HCT116 (cell line): ENCODE results near the gene MYO3B.

ENCODE experiments used
- CBX3 ChIP-seq: IDR thresholded peaks from 2 replicates; pipeline ENCODE4 v1.6.1; 2012; ENCODE audit warnings: low read depth
- CEBPB ChIP-seq: IDR thresholded peaks from 2 replicates; pipeline ENCODE4 v1.6.1; 2012; ENCODE audit warnings: low read depth
- CTCF ChIP-seq, 3 experiments: fragments of 200-600 bp in 1 of 3; sonication (generic) in 1 of 3; IDR thresholded peaks in 2 of 3; conservative IDR thresholded peaks in 1 of 3; 2 replicates each; pipeline ENCODE4 v1.5.1; 2012 to 2017; ENCODE audit warnings: low read depth in 2 of 3, low read length in 2 of 3, antibody characterized with exemption in 1 of 3, borderline replicate concordance in 1 of 3, control low read depth in 1 of 3, mild to moderate bottlenecking in 1 of 3, mixed read lengths in 1 of 3, mixed run types in 1 of 3, moderate library complexity in 1 of 3; ENCODE audit not compliant: insufficient read depth in 1 of 3
- EZH2 ChIP-seq: fragments of 200-600 bp; sonication (generic); IDR thresholded peaks from 2 replicates; pipeline ENCODE4 v1.6.1; 2017; ENCODE audit warnings: antibody characterized with exemption, mixed run types
- POLR2A ChIP-seq: IDR thresholded peaks from 2 replicates; pipeline ENCODE4 v1.7.0; 2011; ENCODE audit warnings: borderline replicate concordance; ENCODE audit not compliant: insufficient read depth, insufficient read length; ENCODE audit errors: extremely low read depth
- POLR2AphosphoS5 ChIP-seq: IDR thresholded peaks from 2 replicates; pipeline ENCODE4 v1.6.1; 2011; ENCODE audit warnings: mild to moderate bottlenecking, low read depth, low read length, moderate library complexity
- RAD21 ChIP-seq: IDR thresholded peaks from 2 replicates; pipeline ENCODE4 v1.6.1; 2012; ENCODE audit warnings: low read depth, mild to moderate bottlenecking
- REST ChIP-seq: IDR thresholded peaks from 2 replicates; pipeline ENCODE4 v1.6.1; 2012; ENCODE audit warnings: low read depth
- SIN3A ChIP-seq: IDR thresholded peaks from 2 replicates; pipeline ENCODE4 v1.6.1; 2012; ENCODE audit warnings: low read depth
- SP1 ChIP-seq: IDR thresholded peaks from 2 replicates; pipeline ENCODE4 v1.6.1; 2012; ENCODE audit warnings: low read depth
- ZBTB33 ChIP-seq: IDR thresholded peaks from 2 replicates; pipeline ENCODE4 v1.6.1; 2011; ENCODE audit warnings: mild to moderate bottlenecking, low read length, moderate library complexity; ENCODE audit not compliant: insufficient replicate concordance; ENCODE audit errors: extremely low read depth
- ZNF274 ChIP-seq: fragments of 200-500 bp; sonication (Bioruptor generic); IDR thresholded peaks from 2 replicates; pipeline ENCODE4 v1.6.1; 2014; ENCODE audit warnings: mild to moderate bottlenecking, low read depth, low read length, inconsistent platforms

GRCh38 chr2:170222842-170223241 is 44.9 kb downstream of the MYO3B start:
- TF ChIP-seq POLR2A (no peak), CTCF (IDR thresholded peaks at IDR 0.05 in 2 of 3, conservative IDR thresholded peaks at IDR 0.05 in 1 of 3; ENCODE audit: borderline replicate concordance in 1 of 3, insufficient read depth in 1 of 3, low read depth in 2 of 3, low read length in 2 of 3) (no peak), EZH2 (no peak), ZBTB33 (no peak), CEBPB (no peak), SIN3A (no peak), RAD21 (no peak), POLR2AphosphoS5 (no peak), REST (no peak), ZNF274 (no peak), SP1 (no peak), CBX3 (no peak)
